H1 (cell line): ENCODE measurements around the gene CAMTA1. TPM values are rescaled to one million over a fixed set of nuclear protein-coding genes. Genes with fewer than 3 reads are reported as not detected.

Source experiments
- CTCF ChIA-PET: fragments of 300-600 bp; sonication (Branson Sonifier 250); formaldehyde crosslinking; loops from one replicate; lab custom pipeline; 2021; ENCODE audit not compliant: partially characterized antibody; lab: Charles Lee
- POLR2A ChIA-PET: fragments of 300-600 bp; sonication (Branson Sonifier 250); formaldehyde crosslinking; loops from one replicate; lab custom pipeline; 2021; ENCODE audit warnings: inconsistent platforms; ENCODE audit not compliant: partially characterized antibody; lab: Charles Lee
- DNase-seq, 2 experiments: peaks; one replicate each; pipeline versions ENCODE4 v3.0.0 to v3.0.0-alpha.2; 2010 to 2022; ENCODE audit warnings: low spot score in 2 of 2, low read depth in 1 of 2, mixed read lengths in 1 of 2
- FAIRE-seq: peaks from 2 replicates; lab custom pipeline; 2011; peaks lifted over from hg19 to GRCh38; lab: Jason Lieb, UNC
- H2AFZ ChIP-seq: 2 replicates; pipeline ENCODE4 v1.8.1; 2012; ENCODE audit warnings: low read length, inconsistent platforms
- H2AK5ac ChIP-seq: 2 replicates; pipeline ENCODE4 v1.6.1; 2013; ENCODE audit warnings: low read depth, low read length
- H2BK120ac ChIP-seq: replicated peaks from 2 replicates; pipeline ENCODE3; 2013; ENCODE audit warnings: low read depth, low read length, inconsistent platforms
- H2BK12ac ChIP-seq: 2 replicates; pipeline ENCODE4 v1.6.1; 2013; ENCODE audit warnings: low read depth, low read length
- H2BK15ac ChIP-seq: 2 replicates; pipeline ENCODE4 v1.6.1; 2013; ENCODE audit warnings: low read length
- H2BK20ac ChIP-seq: 2 replicates; pipeline ENCODE4 v1.6.1; 2013; ENCODE audit warnings: low read length
- H2BK5ac ChIP-seq: 2 replicates; pipeline ENCODE4 v1.6.1; 2013; ENCODE audit warnings: low read depth, low read length
- H3K14ac ChIP-seq: 2 replicates; pipeline ENCODE4 v1.6.1; 2013; ENCODE audit warnings: inconsistent platforms; ENCODE audit not compliant: insufficient read length
- H3K18ac ChIP-seq: 2 replicates; pipeline ENCODE4 v1.6.1; 2013; ENCODE audit warnings: low read length; ENCODE audit errors: extremely low read depth
- H3K23ac ChIP-seq: 2 replicates; pipeline ENCODE4 v1.6.1; 2013; ENCODE audit warnings: inconsistent platforms; ENCODE audit not compliant: insufficient read length
- H3K23me2 ChIP-seq: 2 replicates; pipeline ENCODE4 v1.6.1; 2013; ENCODE audit warnings: low read depth, low read length
- H3K27ac ChIP-seq: 2 replicates; pipeline ENCODE4 v1.6.1; 2011; ENCODE audit warnings: low read depth, low read length, inconsistent platforms
- H3K27me3 ChIP-seq, 4 experiments: replicated peaks in 1 of 4; 1 replicate in 1 of 4; 2 replicates in 3 of 4; pipeline versions ENCODE4 v1.6.1 to v1.8.1; 2011 to 2013; ENCODE audit warnings: low read length in 3 of 4, mild to moderate bottlenecking in 3 of 4, inconsistent platforms in 2 of 4, mixed read lengths in 2 of 4, moderate library complexity in 1 of 4; ENCODE audit not compliant: control insufficient read depth in 3 of 4, insufficient read depth in 3 of 4; ENCODE audit errors: extremely low read depth in 1 of 4
- H3K36me3 ChIP-seq, 4 experiments: 2 replicates each; pipeline versions ENCODE4 v1.6.1 to v1.8.1; 2011 to 2013; ENCODE audit warnings: mild to moderate bottlenecking in 4 of 4, low read length in 3 of 4, moderate library complexity in 2 of 4, control low read depth in 1 of 4, inconsistent platforms in 1 of 4; ENCODE audit not compliant: insufficient read depth in 4 of 4, control insufficient read depth in 2 of 4
- H3K4ac ChIP-seq: replicated peaks from 2 replicates; pipeline ENCODE3; 2013; ENCODE audit warnings: low read length, low read depth, mixed read lengths, inconsistent platforms; ENCODE audit not compliant: insufficient read length
- H3K4me1 ChIP-seq, 4 experiments: replicated peaks in 1 of 4; 1 replicate in 1 of 4; 2 replicates in 3 of 4; pipeline versions ENCODE4 v1.6.1 to v1.8.1; 2011 to 2013; ENCODE audit warnings: low read length in 3 of 4, inconsistent platforms in 2 of 4, mixed read lengths in 1 of 4; ENCODE audit not compliant: insufficient read depth in 4 of 4, control insufficient read depth in 3 of 4
- H3K4me2 ChIP-seq, 2 experiments: 2 replicates each; pipeline versions ENCODE4 v1.6.1 to v1.8.1; 2011 to 2013; ENCODE audit warnings: low read depth in 2 of 2, low read length in 2 of 2, control low read depth in 1 of 2, inconsistent platforms in 1 of 2, mild to moderate bottlenecking in 1 of 2; ENCODE audit not compliant: insufficient read depth in 1 of 2
- H3K4me3 ChIP-seq, 4 experiments: fragments of 200-600, 300-600 bp in 1 of 4; sonication (generic), shearing (Covaris generic), sonication (Bioruptor Twin) in 1 of 4; 2 replicates each; pipeline versions ENCODE4 v1.5.1 to v1.8.1; 2011 to 2016; ENCODE audit warnings: low read length in 4 of 4, low read depth in 3 of 4, control low read depth in 2 of 4, inconsistent platforms in 2 of 4, mild to moderate bottlenecking in 2 of 4, mixed read lengths in 1 of 4, moderate library complexity in 1 of 4; ENCODE audit not compliant: insufficient read depth in 2 of 4; ENCODE audit errors: extremely low read depth in 1 of 4
- H3K56ac ChIP-seq: replicated peaks from 2 replicates; pipeline ENCODE3; 2013; ENCODE audit warnings: low read depth, mild to moderate bottlenecking, mixed read lengths, low read length, inconsistent platforms; ENCODE audit not compliant: insufficient read length
- H3K79me1 ChIP-seq: 2 replicates; pipeline ENCODE4 v1.6.1; 2013; ENCODE audit warnings: low read depth, low read length, control low read depth
- H3K79me2 ChIP-seq, 2 experiments: 2 replicates each; pipeline versions ENCODE4 v1.6.1 to v1.8.1; 2012 to 2013; ENCODE audit warnings: low read length in 2 of 2, mild to moderate bottlenecking in 2 of 2, inconsistent platforms in 1 of 2; ENCODE audit not compliant: insufficient read depth in 2 of 2, control insufficient read depth in 1 of 2
- H3K9ac ChIP-seq, 4 experiments: replicated peaks in 1 of 4; 1 replicate in 1 of 4; 2 replicates in 3 of 4; pipeline versions ENCODE4 v1.6.1 to v1.8.1; 2011 to 2013; ENCODE audit warnings: low read depth in 3 of 4, low read length in 3 of 4, control low read depth in 2 of 4, mild to moderate bottlenecking in 2 of 4, moderate library complexity in 2 of 4, inconsistent platforms in 1 of 4; ENCODE audit errors: extremely low read depth in 1 of 4
- H3K9me3 ChIP-seq, 2 experiments: 2 replicates each; pipeline versions ENCODE4 v1.6.1 to v1.8.1; 2012 to 2013; ENCODE audit warnings: mild to moderate bottlenecking in 2 of 2, moderate library complexity in 2 of 2, control low read depth in 1 of 2, inconsistent platforms in 1 of 2, low read depth in 1 of 2, low read length in 1 of 2, mixed read lengths in 1 of 2; ENCODE audit not compliant: insufficient read depth in 2 of 2
- H4K20me1 ChIP-seq, 2 experiments: replicated peaks in 1 of 2; 2 replicates each; pipeline versions ENCODE3 to v1.8.1; 2011 to 2013; ENCODE audit warnings: inconsistent platforms in 2 of 2, low read length in 2 of 2, mild to moderate bottlenecking in 1 of 2; ENCODE audit not compliant: insufficient read depth in 2 of 2, control insufficient read depth in 1 of 2
- H4K5ac ChIP-seq: 2 replicates; pipeline ENCODE4 v1.6.1; 2013; ENCODE audit warnings: low read length, low read depth, mixed read lengths, inconsistent platforms; ENCODE audit not compliant: insufficient read length
- H4K8ac ChIP-seq: 2 replicates; pipeline ENCODE4 v1.8.0; 2013; ENCODE audit warnings: mild to moderate bottlenecking, moderate library complexity, low read length, inconsistent platforms; ENCODE audit not compliant: insufficient read depth; ENCODE audit errors: extremely low read depth
- H4K91ac ChIP-seq: replicated peaks from 2 replicates; pipeline ENCODE3; 2013; ENCODE audit warnings: low read length, mixed read lengths, inconsistent platforms; ENCODE audit not compliant: insufficient read length
- POLR2A ChIP-seq, 2 experiments: IDR thresholded peaks; 1 replicate in 1 of 2; 2 replicates in 1 of 2; pipeline ENCODE4 v1.6.1; 2011; ENCODE audit warnings: low read depth in 2 of 2, low read length in 2 of 2, mild to moderate bottlenecking in 2 of 2; ENCODE audit errors: control extremely low read depth in 1 of 2
- WGBS, 2 experiments: shearing (Covaris generic) in 1 of 2; methylation state at CpG; one replicate each; pipeline versions ENCODE4 v1.1.6 to v1.1.7; 2013 to 2015; ENCODE audit warnings: low lambda C conversion rate in 2 of 2, mixed read lengths in 2 of 2, inconsistent platforms in 1 of 2, low coverage in 1 of 2, missing lambda C conversion rate in 1 of 2; ENCODE audit not compliant: insufficient replicate concordance in 2 of 2, insufficient coverage in 1 of 2, insufficient read length in 1 of 2; ENCODE audit errors: extremely low coverage in 1 of 2, missing lambda C conversion rate in 1 of 2; 5-methylcytosine and 5-hydroxymethylcytosine counted together
- polyA plus RNA-seq, 7 experiments: library from polyadenylated mRNA; depleted of rRNA in 3 of 7; stranded (reverse) in 5 of 7; unstranded in 2 of 7; fragments of >200 nt in 5 of 7; fragments of 200-250 nt in 2 of 7; gene quantifications; 1 replicate in 5 of 7; 2 replicates in 1 of 7; 4 replicates in 1 of 7; pipeline versions ENCODE4 v1.2.1 to v1.2.3, GENCODE V29; 2011 to 2013; ENCODE audit warnings: missing spikeins in 2 of 7, mixed read lengths in 2 of 7
- total RNA-seq: library from RNA; stranded (reverse); fragmentation: NEBNext Ultra II Directional; extraction: Animal tissue kit (Norgen Biotek cat#: 25700); gene quantifications from 2 replicates; pipeline ENCODE4 v1.2.1, GENCODE V29; 2021

The CAMTA1 gene
- total and polyA plus RNA-seq, 2 of the 8 experiments (the other 6 are each of a cell fraction or from before 2014, with no cell fraction given), result 65.0 to 119 TPM

DNA sequence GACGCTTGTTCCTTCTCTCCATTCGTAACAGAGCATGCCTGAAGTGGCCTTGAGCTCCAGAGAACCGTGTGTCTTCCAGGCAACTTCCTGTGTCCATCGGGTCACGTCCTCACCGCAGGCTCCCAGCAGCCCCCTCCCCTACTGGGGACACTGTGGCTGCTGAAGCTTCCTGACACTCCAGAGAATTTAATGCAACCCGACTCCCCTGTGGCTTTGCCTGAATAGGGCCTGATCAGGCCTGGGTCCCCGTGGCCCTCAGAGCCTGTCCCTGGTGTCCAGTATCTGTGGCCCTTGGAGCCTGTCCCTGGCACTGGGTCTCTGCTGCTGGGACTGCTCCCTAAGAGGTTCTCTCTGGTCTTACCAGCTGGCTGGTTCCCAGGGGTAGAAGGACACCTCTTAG is 766.2 kb downstream of the CAMTA1 start:
- ChIA-PET POLR2A (no interaction called here), CTCF (interaction anchor here (1.0 to 4.5 kb wide), 8 partner anchors 10 to 482 kb away, joined by 3 to 11 read pairs (median 4); no protein-coding TSS in a partner anchor)
- H3K56ac ChIP-seq, result no peak overlapping the region
- peaks cover 0 to 3% of the 10 kb centered on the region in 2 experiments; a peak in 1 of 4 replicates for H3K9me3 ChIP-seq
- no peak overlapping the region for H3K9ac ChIP-seq
- H4K20me1 ChIP-seq, result no peaks in the 10 kb centered on the region
- 0 out of 2 replicates have a peak overlapping the region, but pooled peaks have one; percentile 29 for H2AK5ac ChIP-seq
- no peaks in the 10 kb centered on the region for H3K79me2 ChIP-seq
- H3K4me2 ChIP-seq, result no peak overlapping the region
- peak overlapping the region; percentile 91 for H3K4ac ChIP-seq
- peak overlapping the region; percentile 96 for H2BK15ac ChIP-seq
- H3K27ac ChIP-seq, result no peak overlapping the region
- H4K5ac ChIP-seq, result no peak overlapping the region
- no peak overlapping the region for H3K14ac ChIP-seq
- no peak overlapping the region for H3K23ac ChIP-seq
- peak overlapping the region; percentile 93 for H2BK5ac ChIP-seq
- 0 out of 2 replicates have a peak overlapping the region, but pooled peaks have one; percentile 83 for H2BK20ac ChIP-seq
- no peaks in the 10 kb centered on the region for H3K23me2 ChIP-seq
- peak overlapping the region; percentile 91 for H4K91ac ChIP-seq
- no peaks in the 10 kb centered on the region for H3K36me3 ChIP-seq
- 83% methylated on average over 8 of the region's 8 CpGs; no CpG with 5 or more reads in 1 of the 2 experiments for WGBS, 2 experiments
- H2BK12ac ChIP-seq, result peak overlapping the region; percentile 99; the same call in 1 of the 2 replicates
- H2AFZ ChIP-seq, result no peak overlapping the region
- H3K27me3 ChIP-seq, result no peaks in the 10 kb centered on the region
- no peak for FAIRE-seq
- H3K4me1 ChIP-seq, result peaks cover 0 to 14% (median 6%) of the 10 kb centered on the region in 4 experiments; a peak in 6 of 7 replicates
- no peak for TF ChIP-seq POLR2A (IDR thresholded peaks at IDR 0.05; ENCODE audit: control extremely low read depth in 1 of 2, low read depth in 2 of 2, low read length in 2 of 2)
- H3K18ac ChIP-seq, result no peak overlapping the region
- no peak overlapping the region for H2BK120ac ChIP-seq
- no peaks in the 10 kb centered on the region for H3K79me1 ChIP-seq
- H3K4me3 ChIP-seq, result no peak overlapping the region
- no peak for DNase-seq
- H4K8ac ChIP-seq, result peak overlapping the region; percentile 0; the same call in 1 of the 2 replicates
